Upper lobe of right lung (tissue), 1 donor: Measurements from ENCODE around the gene TTL. TPM values are rescaled to one million over a fixed set of nuclear protein-coding genes. Genes with fewer than 3 reads are reported as not detected.
A peak's percentile ranks its signal among the peaks of the same experiment; 100 is the strongest.
"Not testable (repeated sequence)": the region's sequence is repeated elsewhere in the genome, so short reads cannot be mapped to it uniquely, and the experiment has no call there.

Experiments used
- ATAC-seq: fragments of 200-7000 bp; cut with Tn5 transposase; one replicate; pipeline ENCODE4 v1.9.1; 2020; ENCODE audit warnings: mild to moderate bottlenecking, moderate library complexity
- DNase-seq: peaks from one replicate; pipeline ENCODE4 v3.0.0-alpha.2; 2020
- H3K27ac ChIP-seq: fragments of 200-600 bp; one replicate; pipeline ENCODE4 v1.8.0; 2022
- H3K27me3 ChIP-seq: fragments of 200-600 bp; one replicate; pipeline ENCODE4 v1.8.0; 2022; ENCODE audit warnings: mild to moderate bottlenecking
- H3K36me3 ChIP-seq: fragments of 200-600 bp; one replicate; pipeline ENCODE4 v1.8.0; 2022
- H3K4me1 ChIP-seq: fragments of 200-600 bp; one replicate; pipeline ENCODE4 v1.8.0; 2022
- H3K4me3 ChIP-seq: fragments of 200-600 bp; one replicate; pipeline ENCODE4 v1.8.0; 2022; ENCODE audit warnings: mild to moderate bottlenecking
- H3K9me3 ChIP-seq: fragments of 200-600 bp; one replicate; pipeline ENCODE4 v1.8.0; 2022
- CTCF ChIP-seq: fragments of 200-600 bp; IDR thresholded peaks from one replicate; pipeline ENCODE4 v1.8.0; 2022; ENCODE audit warnings: antibody characterized with exemption
- intact Hi-C: fragments of 100-400 bp; cut with DNase I; formaldehyde crosslinking; loops from one replicate; pipeline ENCODE4 v1.11.0; 2022
- total RNA-seq: library from RNA; stranded (reverse); fragmentation: NEBNext Ultra II Directional; extraction: Animal tissue kit (Norgen Biotek cat#: 25700); gene quantifications from one replicate; pipeline ENCODE4 v1.2.1, GENCODE V29; 2021
- donor health status: DM: no; HTN: yes; CAD: no; lungs with severe emphysema.

The TTL gene
- total RNA-seq, 1 donor from 2014 or later = 45.4 TPM

- Histone ChIP-seq H3K4me3 (no peak overlapping the region), H3K27me3 (no peaks in the 10 kb centered on the region), H3K9me3 (no peaks in the 10 kb centered on the region), H3K4me1 (no peaks in the 10 kb centered on the region), H3K27ac (no peak overlapping the region), H3K36me3 (peaks cover 24% of the 10 kb centered on the region)
- no peak for TF ChIP-seq CTCF
- ATAC-seq = peak; percentile 60
- no peak for DNase-seq
- intact Hi-C loops = no loop called here
These were observed 47.8 kb downstream of the TTL start for GRCh38 chr2:112529757-112530156.

GRCh38 chr2:112530728-112531127 is 48.8 kb downstream of the TTL start:
- no peak for ATAC-seq
- Histone ChIP-seq H3K9me3 (no peaks in the 10 kb centered on the region), H3K36me3 (peaks cover 24% of the 10 kb centered on the region), H3K4me3 (no peak overlapping the region), H3K4me1 (no peaks in the 10 kb centered on the region), H3K27ac (no peak overlapping the region), H3K27me3 (no peaks in the 10 kb centered on the region)
- no peak for TF ChIP-seq CTCF
- intact Hi-C loops = no loop called here
- DNase-seq = no peak

GRCh38 chr2:112534826-112535225 is 52.9 kb downstream of the TTL start:
- Histone ChIP-seq H3K36me3 (peaks cover 11% of the 10 kb centered on the region), H3K27me3 (no peaks in the 10 kb centered on the region), H3K9me3 (no peaks in the 10 kb centered on the region), H3K4me1 (no peaks in the 10 kb centered on the region), H3K4me3 (no peak overlapping the region), H3K27ac (no peak overlapping the region)
- no peak for TF ChIP-seq CTCF
- ATAC-seq (no peak), DNase-seq (no peak)
- intact Hi-C loops = no loop called here

GRCh38 chr2:112536665-112537064 is 54.7 kb downstream of the TTL start:
- DNase-seq, H3K27ac ChIP-seq, H3K36me3 ChIP-seq, H3K27me3 ChIP-seq, H3K4me1 ChIP-seq, H3K9me3 ChIP-seq, intact Hi-C loops, ATAC-seq, H3K4me3 ChIP-seq: not testable (repeated sequence)

- DNase-seq = no peak
- Histone ChIP-seq H3K9me3 (no peaks in the 10 kb centered on the region), H3K4me3 (no peak overlapping the region), H3K27ac (no peak overlapping the region), H3K4me1 (peaks cover 22% of the 10 kb centered on the region), H3K27me3 (no peaks in the 10 kb centered on the region), H3K36me3 (no peaks in the 10 kb centered on the region)
- intact Hi-C loops = no loop called here
- TF ChIP-seq CTCF = no peak
- no peak for ATAC-seq
These were observed 57.4 kb downstream of the TTL start for GRCh38 chr2:112539306-112539705.

GRCh38 chr2:112540906-112541305 is 59.0 kb downstream of the TTL start:
- peaks cover 3% of the 10 kb centered on the region for H3K36me3 ChIP-seq
- H3K9me3 ChIP-seq = no peaks in the 10 kb centered on the region
- ATAC-seq (no peak), DNase-seq (no peak)
- H3K27ac ChIP-seq = peak overlapping the region; percentile 93
- H3K4me3 ChIP-seq = peak overlapping the region; percentile 82
- H3K4me1 ChIP-seq = peaks cover 24% of the 10 kb centered on the region
- intact Hi-C loops = no loop called here
- no peak for TF ChIP-seq CTCF
- H3K27me3 ChIP-seq = no peaks in the 10 kb centered on the region
